K562 (cell line): ENCODE data around the gene TIMM9. TPM values are rescaled to one million over a fixed set of nuclear protein-coding genes. Genes with fewer than 3 reads are reported as not detected.

Experiments
- CBX1 ChIP-seq: sonication (generic); IDR thresholded peaks from 2 replicates; pipeline ENCODE4 v1.6.1; 2016; ENCODE audit warnings: antibody characterized with exemption, low read depth, mild to moderate bottlenecking
- ETV1 ChIP-seq: fragments of 450-650 bp; conservative IDR thresholded peaks from 2 replicates; pipeline ENCODE4 v1.6.1; 2016; ENCODE audit warnings: missing genetic modification characterization, control low read depth, low read depth, missing compliant biosample characterization
- GTF2F1 ChIP-seq: IDR thresholded peaks from 2 replicates; pipeline ENCODE4 v1.6.1; 2011; ENCODE audit warnings: low read depth, low read length, improper control_type of control experiment
- SMAD3 ChIP-seq: fragments of 450-650 bp; formaldehyde crosslinking; conservative IDR thresholded peaks from 2 replicates; pipeline ENCODE4 v1.4.0; 2020; ENCODE audit warnings: mild to moderate bottlenecking
- SP1 ChIP-seq: sonication (generic); formaldehyde crosslinking; IDR thresholded peaks from 2 replicates; pipeline ENCODE4 v1.8.1; 2022; ENCODE audit warnings: mild to moderate bottlenecking, missing genetic modification reagents
- WHSC1 ChIP-seq: IDR thresholded peaks from one replicate; pipeline ENCODE4 v1.6.1; 2012; ENCODE audit warnings: low read length, control low read depth, inconsistent platforms
- ZEB2 ChIP-seq: fragments of 450-650 bp; IDR thresholded peaks from 2 replicates; pipeline ENCODE4 v1.6.1; 2016
- ZNF589 ChIP-seq: fragments of 200-800 bp; sonication (Bioruptor generic); IDR thresholded peaks from 2 replicates; pipeline ENCODE4 v1.6.1; 2016; ENCODE audit warnings: low read depth, missing genetic modification characterization, missing compliant biosample characterization
- polyA plus RNA-seq, 8 experiments: library from polyadenylated mRNA; depleted of rRNA in 4 of 8; stranded (reverse) in 5 of 8; unstranded in 3 of 8; fragments of >200 nt; fragmentation: Nextera tagmentation in 2 of 8; fragmentation: Illumina TruSeq in 1 of 8; extraction: Ambion mirVana in 2 of 8; extraction: Trizol in 1 of 8; gene quantifications; 2 replicates each; pipeline versions ENCODE4 v1.2.1 to v1.2.3, GENCODE V29; 2011 to 2014; ENCODE audit warnings: inconsistent platforms in 1 of 8, missing spikeins in 1 of 8
- total RNA-seq, 7 experiments: library from RNA; depleted of rRNA in 6 of 7; stranded (reverse); fragments of >200 nt in 6 of 7; fragmentation: Illumina TruSeq in 2 of 7; extraction: Trizol in 2 of 7; gene quantifications; 2 replicates each; pipeline versions ENCODE4 v1.2.1 to v1.2.3, GENCODE V29; 2011 to 2021; ENCODE audit warnings: low replicate concordance in 1 of 7
- TF ChIP-seq, protein P1 (sequence below): sonication (generic); formaldehyde crosslinking; IDR thresholded peaks from 2 replicates; pipeline ENCODE4 v1.8.1; 2023; ENCODE audit warnings: mild to moderate bottlenecking, missing genetic modification reagents
- TF ChIP-seq, protein P2 (sequence below), 3 experiments: fragments of 200-800 bp in 1 of 3; sonication (Bioruptor generic) in 1 of 3; sonication (generic) in 1 of 3; formaldehyde crosslinking in 1 of 3; IDR thresholded peaks; 2 replicates each; pipeline versions ENCODE4 v1.6.1 to v1.8.0; 2016 to 2022; ENCODE audit warnings: mild to moderate bottlenecking in 2 of 3, missing compliant biosample characterization in 2 of 3, missing genetic modification characterization in 2 of 3, missing genetic modification reagents in 1 of 3
- TF ChIP-seq, protein P3 (sequence below): fragments of 200-800 bp; sonication (Bioruptor generic); IDR thresholded peaks from 2 replicates; pipeline ENCODE4 v1.6.1; 2017; ENCODE audit warnings: missing genetic modification characterization, missing compliant biosample characterization
- TF ChIP-seq, protein P4 (sequence below), 2 experiments: fragments of 450-650 bp in 1 of 2; sonication (generic) in 1 of 2; formaldehyde crosslinking in 1 of 2; IDR thresholded peaks; 2 replicates each; pipeline versions ENCODE4 v1.7.1 to v1.9.0; 2016 to 2022; ENCODE audit warnings: inconsistent platforms in 1 of 2, mild to moderate bottlenecking in 1 of 2, missing genetic modification reagents in 1 of 2

The TIMM9 gene
- total and polyA plus RNA-seq, 9 of the 15 experiments (the other 6 are each of a cell fraction or from before 2014, with no cell fraction given) = 28.0 to 101 (median 54.3) TPM

DNA sequence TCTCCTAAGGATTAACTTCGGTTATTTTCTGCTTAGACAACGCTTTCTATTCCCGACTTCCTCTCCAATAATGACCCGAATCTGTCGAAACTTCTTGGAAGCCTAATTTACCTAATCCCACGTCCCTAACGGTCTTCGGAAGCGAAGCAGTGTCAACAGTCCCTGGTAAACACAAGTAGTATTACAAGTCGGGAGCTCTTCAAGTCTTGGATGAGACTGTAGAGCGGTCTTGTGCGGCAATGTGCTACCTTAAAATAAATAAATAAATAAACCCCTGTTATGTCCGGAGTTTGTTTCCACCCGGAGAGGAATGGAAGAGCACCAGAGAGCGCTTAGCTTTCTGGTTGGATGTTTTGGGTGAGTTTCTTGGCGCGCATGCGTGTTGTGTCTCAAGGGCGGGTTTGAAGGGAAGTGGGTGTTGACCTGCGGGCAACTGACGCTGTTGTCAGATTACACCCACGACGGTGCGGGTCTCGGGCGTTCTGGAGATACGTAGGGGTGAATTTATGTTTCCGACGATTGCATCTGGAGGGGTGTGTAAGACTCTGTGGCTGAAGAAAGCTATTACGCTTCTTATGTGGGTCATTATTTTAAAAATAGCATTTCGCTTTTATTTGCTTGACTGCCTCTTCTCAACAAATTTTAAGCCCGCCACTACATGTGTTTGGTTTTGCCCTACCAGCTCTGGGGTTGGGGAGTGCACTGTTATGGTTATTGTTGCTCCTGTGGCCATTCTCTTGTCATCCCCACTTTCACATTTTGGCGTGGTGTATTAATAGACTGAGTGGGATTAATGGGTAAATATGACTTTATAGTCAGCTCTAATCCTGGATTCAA lies at the start of gene TIMM9, which contains the start of gene KIAA0586 (continued):
- TF ChIP-seq ZNF589 (CRISPR knock-in tag) (0 out of 2 replicates have a peak, but pooled peaks have one; percentile 55), ETV1 (peak; percentile 72), CBX1 (no peak), WHSC1 (no peak), GTF2F1 (peak; percentile 77), SMAD3 (CRISPR knock-in tag) (no peak), SP1 (CRISPR knock-in tag) (peak; percentile 63; the same call in 1 of the 2 replicates), ZEB2 (peak; percentile 100)
- TF ChIP-seq, protein P1, sequence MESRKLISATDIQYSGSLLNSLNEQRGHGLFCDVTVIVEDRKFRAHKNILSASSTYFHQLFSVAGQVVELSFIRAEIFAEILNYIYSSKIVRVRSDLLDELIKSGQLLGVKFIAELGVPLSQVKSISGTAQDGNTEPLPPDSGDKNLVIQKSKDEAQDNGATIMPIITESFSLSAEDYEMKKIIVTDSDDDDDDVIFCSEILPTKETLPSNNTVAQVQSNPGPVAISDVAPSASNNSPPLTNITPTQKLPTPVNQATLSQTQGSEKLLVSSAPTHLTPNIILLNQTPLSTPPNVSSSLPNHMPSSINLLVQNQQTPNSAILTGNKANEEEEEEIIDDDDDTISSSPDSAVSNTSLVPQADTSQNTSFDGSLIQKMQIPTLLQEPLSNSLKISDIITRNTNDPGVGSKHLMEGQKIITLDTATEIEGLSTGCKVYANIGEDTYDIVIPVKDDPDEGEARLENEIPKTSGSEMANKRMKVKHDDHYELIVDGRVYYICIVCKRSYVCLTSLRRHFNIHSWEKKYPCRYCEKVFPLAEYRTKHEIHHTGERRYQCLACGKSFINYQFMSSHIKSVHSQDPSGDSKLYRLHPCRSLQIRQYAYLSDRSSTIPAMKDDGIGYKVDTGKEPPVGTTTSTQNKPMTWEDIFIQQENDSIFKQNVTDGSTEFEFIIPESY (CRISPR knock-in tag) = 0 out of 2 replicates have a peak, but pooled peaks have one; percentile 13
- TF ChIP-seq, protein P2, sequence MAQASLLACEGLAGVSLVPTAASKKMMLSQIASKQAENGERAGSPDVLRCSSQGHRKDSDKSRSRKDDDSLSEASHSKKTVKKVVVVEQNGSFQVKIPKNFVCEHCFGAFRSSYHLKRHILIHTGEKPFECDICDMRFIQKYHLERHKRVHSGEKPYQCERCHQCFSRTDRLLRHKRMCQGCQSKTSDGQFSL (CRISPR knock-in tag; IDR thresholded peaks at IDR 0.05) = no peak
- TF ChIP-seq, protein P2 (tag; IDR thresholded peaks at IDR 0.05) = no peak
- TF ChIP-seq, protein P3, sequence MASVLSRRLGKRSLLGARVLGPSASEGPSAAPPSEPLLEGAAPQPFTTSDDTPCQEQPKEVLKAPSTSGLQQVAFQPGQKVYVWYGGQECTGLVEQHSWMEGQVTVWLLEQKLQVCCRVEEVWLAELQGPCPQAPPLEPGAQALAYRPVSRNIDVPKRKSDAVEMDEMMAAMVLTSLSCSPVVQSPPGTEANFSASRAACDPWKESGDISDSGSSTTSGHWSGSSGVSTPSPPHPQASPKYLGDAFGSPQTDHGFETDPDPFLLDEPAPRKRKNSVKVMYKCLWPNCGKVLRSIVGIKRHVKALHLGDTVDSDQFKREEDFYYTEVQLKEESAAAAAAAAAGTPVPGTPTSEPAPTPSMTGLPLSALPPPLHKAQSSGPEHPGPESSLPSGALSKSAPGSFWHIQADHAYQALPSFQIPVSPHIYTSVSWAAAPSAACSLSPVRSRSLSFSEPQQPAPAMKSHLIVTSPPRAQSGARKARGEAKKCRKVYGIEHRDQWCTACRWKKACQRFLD = no peak; the same call in 1 of the 2 replicates
- TF ChIP-seq, protein P4, sequence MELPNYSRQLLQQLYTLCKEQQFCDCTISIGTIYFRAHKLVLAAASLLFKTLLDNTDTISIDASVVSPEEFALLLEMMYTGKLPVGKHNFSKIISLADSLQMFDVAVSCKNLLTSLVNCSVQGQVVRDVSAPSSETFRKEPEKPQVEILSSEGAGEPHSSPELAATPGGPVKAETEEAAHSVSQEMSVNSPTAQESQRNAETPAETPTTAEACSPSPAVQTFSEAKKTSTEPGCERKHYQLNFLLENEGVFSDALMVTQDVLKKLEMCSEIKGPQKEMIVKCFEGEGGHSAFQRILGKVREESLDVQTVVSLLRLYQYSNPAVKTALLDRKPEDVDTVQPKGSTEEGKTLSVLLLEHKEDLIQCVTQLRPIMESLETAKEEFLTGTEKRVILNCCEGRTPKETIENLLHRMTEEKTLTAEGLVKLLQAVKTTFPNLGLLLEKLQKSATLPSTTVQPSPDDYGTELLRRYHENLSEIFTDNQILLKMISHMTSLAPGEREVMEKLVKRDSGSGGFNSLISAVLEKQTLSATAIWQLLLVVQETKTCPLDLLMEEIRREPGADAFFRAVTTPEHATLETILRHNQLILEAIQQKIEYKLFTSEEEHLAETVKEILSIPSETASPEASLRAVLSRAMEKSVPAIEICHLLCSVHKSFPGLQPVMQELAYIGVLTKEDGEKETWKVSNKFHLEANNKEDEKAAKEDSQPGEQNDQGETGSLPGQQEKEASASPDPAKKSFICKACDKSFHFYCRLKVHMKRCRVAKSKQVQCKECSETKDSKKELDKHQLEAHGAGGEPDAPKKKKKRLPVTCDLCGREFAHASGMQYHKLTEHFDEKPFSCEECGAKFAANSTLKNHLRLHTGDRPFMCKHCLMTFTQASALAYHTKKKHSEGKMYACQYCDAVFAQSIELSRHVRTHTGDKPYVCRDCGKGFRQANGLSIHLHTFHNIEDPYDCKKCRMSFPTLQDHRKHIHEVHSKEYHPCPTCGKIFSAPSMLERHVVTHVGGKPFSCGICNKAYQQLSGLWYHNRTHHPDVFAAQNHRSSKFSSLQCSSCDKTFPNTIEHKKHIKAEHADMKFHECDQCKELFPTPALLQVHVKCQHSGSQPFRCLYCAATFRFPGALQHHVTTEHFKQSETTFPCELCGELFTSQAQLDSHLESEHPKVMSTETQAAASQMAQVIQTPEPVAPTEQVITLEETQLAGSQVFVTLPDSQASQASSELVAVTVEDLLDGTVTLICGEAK (IDR thresholded peaks at IDR 0.05) = peak; percentile 92
- TF ChIP-seq, protein P4 (CRISPR knock-in tag; IDR thresholded peaks at IDR 0.05) = no peak
